ENCODE results near the gene APBA3.

Gene APBA3

GRCh38 chr19:3788996-3789778 is 27.7 kb upstream of the APBA3 start:
- FAIRE-seq (no peak), DNase-seq (ENCODE audit: insufficient read length, low spot score) (no peak)

DNA sequence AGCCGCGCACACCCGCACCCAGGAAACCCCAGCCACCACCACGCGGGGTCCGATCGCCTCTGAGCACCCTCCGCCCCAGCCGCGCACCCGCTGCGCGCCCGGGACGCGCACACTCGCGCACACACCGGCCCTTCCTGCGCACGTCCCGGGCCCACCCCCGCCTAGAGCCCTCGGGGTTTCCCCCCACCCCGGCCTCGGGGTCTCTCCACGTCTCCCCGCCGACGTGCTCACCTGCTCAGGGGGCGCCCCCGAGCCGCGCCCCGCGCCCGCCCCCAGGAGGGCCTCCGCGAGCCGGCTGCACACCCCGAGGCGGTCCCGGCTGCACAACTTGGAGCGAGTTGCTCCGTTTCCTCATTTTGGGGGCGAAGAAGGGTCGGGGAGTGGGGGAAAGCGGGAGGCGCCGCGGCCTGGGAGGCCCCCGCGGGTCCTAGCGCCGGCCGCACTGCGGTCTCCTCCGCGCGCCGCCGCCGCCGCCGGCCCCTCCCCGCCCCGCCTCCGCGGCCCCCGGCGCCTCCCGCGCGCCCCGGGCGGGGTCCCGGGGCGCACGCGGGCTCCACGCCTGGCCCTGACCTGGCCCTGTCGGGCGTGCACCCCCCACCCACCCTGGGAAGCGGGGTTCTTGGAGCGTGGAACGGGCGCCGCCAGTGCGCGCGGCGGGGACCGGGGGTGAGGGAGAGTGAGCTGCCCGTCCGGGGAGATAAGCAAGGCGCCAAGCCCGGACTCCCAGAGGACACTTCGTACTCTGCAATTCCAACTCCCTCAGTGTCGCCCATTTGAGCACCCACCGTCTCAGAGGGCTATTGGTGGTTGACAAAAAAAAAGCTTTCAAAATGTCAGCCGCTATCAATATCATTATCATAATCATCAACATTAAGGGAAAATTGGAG is 24.7 kb upstream of the APBA3 start, which contains the start of gene MATK:
Gene MATK (minus strand): TSS at position 444 of the 887 bp plus-strand sequence. CDS start 1,246 bp downstream, outside the sequence.
- FAIRE-seq (no peak), DNase-seq (ENCODE audit: insufficient read length, low spot score) (no peak)

- FAIRE-seq = no peak
- DNase-seq (ENCODE audit: insufficient read length, low spot score) = no peak
These were observed 24.0 kb upstream of the APBA3 start for GRCh38 chr19:3785451-3785937.

DNA sequence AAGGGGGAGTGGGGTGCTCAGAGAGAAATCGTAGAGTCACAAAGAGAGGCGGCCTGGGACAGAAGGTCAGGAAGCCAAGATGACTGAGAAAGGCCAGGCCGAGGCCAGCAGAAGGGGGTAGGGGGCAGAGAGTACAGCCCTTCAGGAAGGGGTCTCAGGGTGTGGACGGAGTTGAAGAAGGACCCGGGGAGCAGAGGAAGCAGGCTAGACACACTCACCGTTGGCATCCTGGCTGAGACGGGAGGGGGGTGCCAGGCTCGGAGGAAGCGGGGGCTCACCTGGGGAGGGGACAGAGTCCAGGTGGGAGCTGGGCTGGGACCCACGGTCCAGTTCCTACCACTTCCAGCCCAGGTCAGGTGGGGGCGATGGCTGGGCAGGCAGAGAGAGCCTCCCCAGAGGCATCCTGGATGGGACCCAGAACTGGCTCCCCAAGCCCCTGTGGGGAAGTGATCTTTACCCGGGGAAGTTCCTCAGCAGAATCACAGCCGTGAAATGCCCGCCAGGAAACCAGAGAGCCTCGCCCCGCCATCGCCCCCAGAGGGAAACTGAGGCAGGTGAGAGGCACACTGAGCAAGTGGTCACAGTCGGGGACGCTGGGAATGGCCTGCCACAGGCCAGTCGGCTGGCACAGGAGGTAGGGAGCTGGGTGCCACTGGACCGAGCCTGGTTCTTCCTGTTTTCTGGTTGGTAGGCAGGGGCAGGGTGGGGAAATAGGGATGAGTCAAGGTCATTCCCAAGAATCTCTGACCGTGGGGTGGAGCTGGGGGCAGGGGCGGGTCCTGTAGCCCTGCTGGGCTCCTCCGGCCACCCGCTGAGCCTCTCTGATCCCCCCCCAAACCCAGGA is 23.3 kb upstream of the APBA3 start:
- FAIRE-seq = no peak
- DNase-seq (ENCODE audit: insufficient read length, low spot score) = no peak

DNA sequence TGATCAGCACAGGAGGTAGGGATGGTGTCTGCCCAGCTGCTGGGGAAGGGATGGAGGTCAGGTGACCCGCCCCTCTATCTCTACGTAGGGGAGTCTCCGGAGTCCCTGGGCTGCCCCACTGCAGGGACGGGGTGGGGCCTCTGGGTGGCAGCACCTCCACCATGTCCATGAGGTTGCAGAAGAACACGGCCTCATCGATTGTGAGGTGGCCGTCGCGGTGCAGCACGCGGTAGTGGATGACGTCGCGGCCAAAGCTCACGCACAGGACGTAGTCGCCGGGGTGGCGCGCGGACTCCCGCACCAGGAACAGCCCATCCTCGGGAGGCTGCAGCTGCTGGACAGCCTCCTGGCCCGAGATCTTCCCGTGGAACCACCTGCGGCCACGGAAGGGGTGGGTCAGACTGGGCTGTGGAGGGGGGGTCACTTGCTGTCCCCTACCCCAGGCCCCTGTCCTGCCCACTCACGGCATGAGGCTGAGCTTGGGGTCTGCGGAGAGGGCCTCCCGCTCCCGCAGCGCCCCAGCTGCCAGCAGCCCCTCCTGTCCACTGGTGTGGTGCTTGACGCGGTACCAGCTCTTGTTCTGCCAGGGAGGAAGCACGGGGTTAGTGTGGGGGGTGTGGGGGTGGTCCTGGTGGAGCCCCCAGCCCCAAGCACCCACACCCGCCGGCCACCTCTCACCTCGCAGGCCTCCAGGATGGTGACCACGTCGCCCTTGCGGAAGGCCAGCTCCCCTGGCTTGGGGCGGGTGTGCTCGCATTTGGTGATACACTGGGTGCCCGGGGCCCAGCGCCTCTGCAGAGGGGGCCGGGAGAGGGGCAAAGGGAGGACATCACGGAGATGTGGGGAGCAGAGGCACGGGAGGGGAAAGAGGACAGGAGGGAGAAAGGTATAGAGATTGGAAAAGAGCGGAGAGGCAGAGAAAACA is 22.4 kb upstream of the APBA3 start:
- FAIRE-seq (no peak), DNase-seq (ENCODE audit: insufficient read length, low spot score) (no peak)

- FAIRE-seq = no peak
- no peak for DNase-seq (ENCODE audit: insufficient read length, low spot score)
These were observed 21.4 kb upstream of the APBA3 start for GRCh38 chr19:3782903-3783302.

- no peak for DNase-seq (ENCODE audit: insufficient read length, low spot score)
- no peak for FAIRE-seq
These were observed 20.8 kb upstream of the APBA3 start for GRCh38 chr19:3782330-3782729.

DNA sequence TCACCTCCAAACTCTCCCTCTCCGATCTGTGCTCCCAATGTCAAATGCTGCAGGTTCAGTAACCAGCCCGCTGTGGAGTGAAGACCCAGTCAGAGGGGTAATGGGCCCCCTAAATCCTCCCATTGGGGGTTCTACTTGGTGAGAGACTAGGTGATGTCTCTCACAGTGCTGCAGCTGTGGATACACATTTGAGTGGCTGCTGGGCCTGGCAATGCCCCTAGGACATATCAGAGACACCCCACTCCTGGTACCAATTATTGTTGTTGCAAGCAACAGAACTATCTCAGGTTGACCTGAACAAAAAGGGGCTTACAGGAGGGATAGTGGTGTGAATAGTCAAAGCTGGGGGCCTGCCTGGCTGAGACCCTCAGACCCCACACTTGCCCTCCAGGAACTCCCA is 20.1 kb upstream of the APBA3 start:
- DNase-seq (ENCODE audit: insufficient read length, low spot score) (no peak), FAIRE-seq (no peak)

DNA sequence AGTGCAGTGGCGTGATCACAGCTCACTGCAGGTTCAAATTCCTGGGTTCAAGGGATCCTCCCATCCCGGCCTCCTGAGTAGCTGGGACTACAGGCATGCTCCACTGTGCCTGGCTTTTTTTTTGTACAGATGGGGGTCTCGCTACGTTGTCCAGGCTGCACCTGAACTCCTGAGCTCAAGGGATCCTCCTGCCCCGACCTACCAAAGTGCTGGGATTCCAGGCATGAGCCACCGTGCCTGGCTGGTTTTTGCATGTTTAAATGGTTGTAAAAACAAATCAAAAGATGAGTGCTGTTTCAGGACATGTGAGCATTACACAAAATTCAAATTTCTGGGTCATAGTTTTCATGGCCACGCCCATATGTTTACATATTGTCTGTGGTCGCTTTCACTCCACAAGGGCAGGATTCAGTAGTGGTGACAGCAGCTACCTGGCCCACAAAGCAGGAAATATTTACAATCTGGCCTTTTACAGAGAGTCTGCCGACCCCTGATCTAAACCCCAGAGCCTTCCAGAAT is 19.4 kb upstream of the APBA3 start:
- FAIRE-seq = no peak
- DNase-seq (ENCODE audit: insufficient read length, low spot score) = no peak

DNA sequence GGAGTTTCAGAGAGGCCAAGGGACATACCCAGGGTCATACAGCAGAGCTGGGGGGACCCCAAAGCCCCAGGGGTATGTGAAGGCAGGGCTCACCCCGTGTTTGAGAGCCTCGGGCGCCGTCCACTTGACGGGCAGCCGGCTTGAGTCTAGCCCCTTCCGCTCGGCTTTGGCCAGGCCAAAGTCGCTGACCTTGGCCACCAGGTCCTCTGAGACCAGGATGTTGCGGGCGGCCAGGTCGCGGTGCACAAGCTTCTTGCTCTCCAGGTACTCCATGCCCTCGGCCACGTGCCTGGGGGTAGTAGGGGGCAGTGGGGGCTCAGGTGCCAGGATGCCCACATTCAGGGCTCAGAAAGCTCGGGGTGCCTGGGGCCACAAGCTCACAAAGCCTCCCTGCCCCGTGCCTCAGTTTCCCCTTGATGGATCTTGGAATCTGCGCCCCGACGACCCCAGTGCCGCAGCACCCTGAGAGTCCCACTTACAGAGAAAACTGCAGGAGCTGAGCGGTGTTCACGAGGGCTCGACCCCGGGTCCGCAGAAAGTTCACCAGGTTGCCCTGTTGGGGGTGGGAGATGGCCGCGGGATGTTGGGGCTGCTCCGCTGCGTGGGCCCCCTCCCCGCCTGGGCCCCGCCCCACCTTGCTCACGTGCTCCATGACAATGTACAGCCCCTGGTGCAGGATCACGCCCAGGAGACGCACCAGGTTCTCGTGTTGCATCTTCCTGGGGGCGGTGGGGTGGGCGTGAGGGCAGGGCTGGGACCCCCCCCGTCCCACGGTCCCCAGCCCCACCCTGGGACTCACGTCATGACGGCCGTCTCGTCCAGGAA is 17.6 kb upstream of the APBA3 start:
- DNase-seq (ENCODE audit: insufficient read length, low spot score) (no peak), FAIRE-seq (no peak)

GRCh38 chr19:3778104-3778867 is 16.8 kb upstream of the APBA3 start:
- FAIRE-seq = no peak
- no peak for DNase-seq (ENCODE audit: insufficient read length, low spot score)

DNA sequence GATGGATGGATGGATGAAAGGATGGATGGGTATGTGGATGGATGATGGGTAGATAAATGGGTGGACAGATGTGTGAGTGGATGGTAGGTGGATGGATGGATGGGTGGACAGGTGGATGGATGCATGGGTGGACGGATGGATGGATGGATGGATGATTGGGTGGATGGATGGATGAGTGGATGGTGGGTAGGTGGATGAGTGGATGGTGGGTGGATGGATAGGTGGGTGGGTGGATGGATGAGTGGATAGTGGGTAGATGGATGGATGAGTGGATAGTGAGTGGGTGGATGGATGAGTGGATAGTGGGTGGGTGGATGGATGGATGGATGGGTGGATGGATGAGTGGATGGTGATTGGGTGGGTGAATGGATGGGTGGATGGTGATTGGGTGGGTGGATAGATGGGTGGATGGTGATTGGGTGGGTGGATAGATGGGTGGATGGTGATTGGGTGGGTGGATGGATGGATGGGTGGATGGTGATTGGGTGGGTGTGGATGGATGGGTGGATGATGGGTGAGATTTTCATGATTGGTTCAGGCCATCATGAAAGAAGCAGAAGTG is 15.1 kb upstream of the APBA3 start:
- FAIRE-seq = no peak
- DNase-seq (ENCODE audit: insufficient read length, low spot score) = no peak

DNA sequence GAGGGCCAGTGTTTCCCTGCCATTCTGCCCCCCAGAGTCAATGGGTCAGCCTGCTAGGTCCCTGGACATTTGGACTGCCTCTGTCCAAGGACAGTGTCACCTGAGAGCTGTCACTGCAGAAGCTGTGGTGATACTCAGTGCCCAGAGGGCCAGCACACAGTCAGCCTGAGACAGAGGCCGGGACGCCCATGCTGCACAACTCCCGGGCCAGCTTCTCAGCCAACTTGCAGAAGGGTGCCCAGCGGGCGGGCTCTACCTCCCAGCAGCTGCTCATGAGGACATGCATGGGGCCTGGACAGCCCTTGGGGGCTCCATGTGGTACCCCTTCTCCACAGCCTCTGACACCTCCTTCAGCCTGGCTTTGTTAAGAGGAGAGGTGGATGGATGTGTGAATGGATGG is 14.3 kb upstream of the APBA3 start:
- DNase-seq (ENCODE audit: insufficient read length, low spot score) (no peak), FAIRE-seq (no peak)

GRCh38 chr19:3775374-3775711 is 13.9 kb upstream of the APBA3 start:
- no peak for FAIRE-seq
- DNase-seq (ENCODE audit: insufficient read length, low spot score) = no peak

GRCh38 chr19:3774621-3775373 is 13.3 kb upstream of the APBA3 start:
- DNase-seq (ENCODE audit: insufficient read length, low spot score) = no peak
- no peak for FAIRE-seq

GRCh38 chr19:3773814-3774515 is 12.5 kb upstream of the APBA3 start:
- FAIRE-seq = no peak
- no peak for DNase-seq (ENCODE audit: insufficient read length, low spot score)
